ENCODE data around the gene CFAP251. TPM values are rescaled to one million over a fixed set of nuclear protein-coding genes. Genes with fewer than 3 reads are reported as not detected.
A peak's percentile ranks its signal among the peaks of the same experiment; 100 is the strongest.

The CFAP251 gene
- polyA plus RNA-seq, 1 donor (not counting 4 experiments of a cell fraction or from before 2014, with no cell fraction given), result 74.2 TPM

- H3K9ac ChIP-seq (ENCODE audit: control insufficient read depth, extremely low read depth, insufficient read depth, low read length), result peak overlapping the region; percentile 91
- H3K4me2 ChIP-seq (ENCODE audit: control insufficient read depth, extremely low read depth, insufficient read depth, low read depth, low read length), result peak overlapping the region; percentile 97
- TF ChIP-seq EZH2 (IDR thresholded peaks at IDR 0.05; ENCODE audit: low read length), result no peak
- TF ChIP-seq CTCF (optimal IDR thresholded peaks at IDR 0.05 in 1 of 3, IDR thresholded peaks at IDR 0.05 in 1 of 3, conservative IDR thresholded peaks at IDR 0.05 in 1 of 3; ENCODE audit: extremely low read depth in 1 of 3, insufficient read depth in 2 of 3, low read length in 3 of 3), result no peak
- H3K79me2 ChIP-seq (ENCODE audit: control insufficient read depth, insufficient read depth, low read length), result peaks cover 54% of the 10 kb centered on the region
- no peaks in the 10 kb centered on the region for H3K9me3 ChIP-seq (ENCODE audit: control insufficient read depth, low read depth, low read length)
- no peak for FAIRE-seq
- H3K36me3 ChIP-seq (ENCODE audit: control insufficient read depth in 2 of 2, extremely low read depth in 1 of 2, insufficient read depth in 2 of 2, low read length in 2 of 2), result no peaks in the 10 kb centered on the region
- peaks cover 2% of the 10 kb centered on the region for H4K20me1 ChIP-seq (ENCODE audit: control insufficient read depth, extremely low read depth, insufficient read depth, low read length)
- peaks cover 36% of the 10 kb centered on the region for H3K4me1 ChIP-seq (ENCODE audit: control insufficient read depth, extremely low read depth, insufficient read depth, low read length)
- no peaks in the 10 kb centered on the region for H3K27me3 ChIP-seq (ENCODE audit: control insufficient read depth, extremely low read depth, insufficient read depth, low read length)
- peak overlapping the region; percentile 26 for H2AFZ ChIP-seq (ENCODE audit: control insufficient read depth, low read length)
- H3K27ac ChIP-seq (ENCODE audit: control insufficient read depth, insufficient read depth, low read length), result peak overlapping the region; percentile 80
- peak overlapping the region; percentile 53 to 79 (median 61) for H3K4me3 ChIP-seq (ENCODE audit: control insufficient read depth in 2 of 3, extremely low read depth in 1 of 3, insufficient read depth in 2 of 3, low read depth in 1 of 3, low read length in 3 of 3)
- H3K9me1 ChIP-seq (ENCODE audit: control insufficient read depth, extremely low read depth, insufficient read depth, low read length), result peaks cover 5% of the 10 kb centered on the region
- dilution Hi-C loops (cut with MboI; ENCODE audit: extremely low pct_ligation_motif_present, low sequenced_read_pairs), result no loop called here
- no peak for DNase-seq (ENCODE audit: low read depth, low spot score)
These were observed 105.1 kb downstream of the CFAP251 start for GRCh38 chr12:122023339-122024131.

DNA sequence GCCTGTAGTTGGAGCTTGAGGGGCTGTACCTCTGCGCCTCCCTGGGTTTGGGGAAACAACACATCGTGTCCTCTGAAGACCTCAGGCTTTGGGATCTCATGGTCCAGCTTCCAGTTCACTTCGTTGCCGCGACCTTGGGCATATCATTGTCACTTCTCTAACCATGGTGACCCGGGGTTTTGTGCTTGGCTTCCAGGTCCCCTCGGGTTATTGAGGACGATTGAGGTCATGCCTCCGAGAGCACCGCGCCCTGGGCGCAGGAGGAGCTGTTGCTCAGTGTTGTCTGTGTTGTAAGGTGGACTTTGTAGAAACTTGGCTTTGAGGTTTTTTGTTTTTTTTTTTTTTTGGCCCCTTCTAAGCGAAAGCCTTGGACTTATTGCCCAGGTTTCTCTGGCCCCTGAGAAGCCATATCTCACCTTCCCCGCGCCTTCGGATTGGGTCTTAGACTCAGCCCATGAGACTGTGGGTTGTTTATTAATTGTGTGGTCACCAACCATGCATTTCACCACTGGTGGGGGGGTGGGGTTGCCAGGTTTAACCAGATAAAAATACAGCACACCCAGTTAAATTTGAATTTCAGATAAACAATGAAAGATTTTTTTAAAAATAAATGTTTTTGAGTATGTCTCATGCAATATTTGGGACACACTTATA lies 105.9 kb downstream of the CFAP251 start:
- Histone ChIP-seq H3K27me3 (ENCODE audit: control insufficient read depth, extremely low read depth, insufficient read depth, low read length) (no peaks in the 10 kb centered on the region), H3K9me1 (ENCODE audit: control insufficient read depth, extremely low read depth, insufficient read depth, low read length) (peaks cover 6% of the 10 kb centered on the region), H2AFZ (ENCODE audit: control insufficient read depth, low read length) (no peak overlapping the region), H3K36me3 (ENCODE audit: control insufficient read depth in 2 of 2, extremely low read depth in 1 of 2, insufficient read depth in 2 of 2, low read length in 2 of 2) (no peaks in the 10 kb centered on the region), H3K9me3 (ENCODE audit: control insufficient read depth, low read depth, low read length) (no peaks in the 10 kb centered on the region), H3K9ac (ENCODE audit: control insufficient read depth, extremely low read depth, insufficient read depth, low read length) (peak overlapping the region; percentile 91), H3K79me2 (ENCODE audit: control insufficient read depth, insufficient read depth, low read length) (peaks cover 61% of the 10 kb centered on the region), H3K4me2 (ENCODE audit: control insufficient read depth, extremely low read depth, insufficient read depth, low read depth, low read length) (peak overlapping the region; percentile 97), H3K27ac (ENCODE audit: control insufficient read depth, insufficient read depth, low read length) (peak overlapping the region; percentile 80), H3K4me3 (ENCODE audit: control insufficient read depth in 2 of 3, extremely low read depth in 1 of 3, insufficient read depth in 2 of 3, low read depth in 1 of 3, low read length in 3 of 3) (peak overlapping the region; percentile 53 to 79 (median 61)), H3K4me1 (ENCODE audit: control insufficient read depth, extremely low read depth, insufficient read depth, low read length) (peaks cover 43% of the 10 kb centered on the region), H4K20me1 (ENCODE audit: control insufficient read depth, extremely low read depth, insufficient read depth, low read length) (peaks cover 3% of the 10 kb centered on the region)
- dilution Hi-C loops (cut with MboI; ENCODE audit: extremely low pct_ligation_motif_present, low sequenced_read_pairs), result no loop called here
- FAIRE-seq, result no peak
- DNase-seq (ENCODE audit: low read depth, low spot score), result no peak
- TF ChIP-seq CTCF (optimal IDR thresholded peaks at IDR 0.05 in 1 of 3, IDR thresholded peaks at IDR 0.05 in 1 of 3, conservative IDR thresholded peaks at IDR 0.05 in 1 of 3; ENCODE audit: extremely low read depth in 1 of 3, insufficient read depth in 2 of 3, low read length in 3 of 3), result no peak
- TF ChIP-seq EZH2 (IDR thresholded peaks at IDR 0.05; ENCODE audit: low read length), result no peak
